GM18511 (cell line): Measurements from ENCODE around the gene TENM4.

Source experiments
- ATAC-seq: cut with Tn5 transposase; IDR thresholded peaks from one replicate; pipeline ENCODE4 v1.9.1; 2021; ENCODE audit warnings: mild to moderate bottlenecking, moderate library complexity; ENCODE audit not compliant: unreplicated experiment

The TENM4 gene

GRCh38 chr11:78657968-78658839 is 782.6 kb downstream of the TENM4 start:
- no peak for ATAC-seq

GRCh38 chr11:78657441-78657840 is 783.4 kb downstream of the TENM4 start:
- no peak for ATAC-seq

- no peak for ATAC-seq
Observed at GRCh38 chr11:78656984-78657383, 783.8 kb downstream of the TENM4 start.

GRCh38 chr11:78656327-78656726 is 784.5 kb downstream of the TENM4 start:
- ATAC-seq = no peak

- no peak for ATAC-seq
Observed at GRCh38 chr11:78655561-78655960, 785.3 kb downstream of the TENM4 start.

- ATAC-seq = no peak
Observed at GRCh38 chr11:78654866-78655265, 786.0 kb downstream of the TENM4 start.

GRCh38 chr11:78654071-78654470 is 786.8 kb downstream of the TENM4 start:
- ATAC-seq = no peak

- ATAC-seq = no peak
Observed at GRCh38 chr11:78653294-78653909, 787.4 kb downstream of the TENM4 start.

- no peak for ATAC-seq
Observed at GRCh38 chr11:78652843-78653239, 788.0 kb downstream of the TENM4 start.

GRCh38 chr11:78651923-78652842 is 788.6 kb downstream of the TENM4 start:
- no peak for ATAC-seq

GRCh38 chr11:78651136-78651775 is 789.6 kb downstream of the TENM4 start:
- no peak for ATAC-seq

- no peak for ATAC-seq
Observed at GRCh38 chr11:78649361-78650215, 791.2 kb downstream of the TENM4 start.

- no peak for ATAC-seq
Observed at GRCh38 chr11:78647986-78648875, 792.6 kb downstream of the TENM4 start.

- no peak for ATAC-seq
Observed at GRCh38 chr11:78647266-78647915, 793.4 kb downstream of the TENM4 start.

GRCh38 chr11:78646564-78647185 is 794.2 kb downstream of the TENM4 start:
- no peak for ATAC-seq

- peak; percentile 90 for ATAC-seq
Observed at GRCh38 chr11:78645226-78646202, 795.3 kb downstream of the TENM4 start.

GRCh38 chr11:78643676-78644056 is 797.2 kb downstream of the TENM4 start:
- ATAC-seq = no peak
